Epidermal melanocyte (primary cell): Measurements from ENCODE around the gene STX18.
"Not testable (repeated sequence)": the region's sequence is repeated elsewhere in the genome, so short reads cannot be mapped to it uniquely, and the experiment has no call there.

Experiments
- DNase-seq: peaks from one replicate; pipeline ENCODE4 v3.0.0; 2011; ENCODE audit warnings: low spot score; ENCODE audit not compliant: insufficient read length

STX18 gene

GRCh38 chr4:4422117-4422516 lies 119.7 kb downstream of the STX18 start:
- DNase-seq = not testable (repeated sequence)

GRCh38 chr4:4421356-4421755 lies 120.5 kb downstream of the STX18 start:
- no peak for DNase-seq

GRCh38 chr4:4420421-4420820 lies 121.4 kb downstream of the STX18 start:
- DNase-seq = no peak

- DNase-seq = no peak
These were observed 122.0 kb downstream of the STX18 start for GRCh38 chr4:4419896-4420295.

GRCh38 chr4:4418676-4419390 lies 123.0 kb downstream of the STX18 start:
- no peak for DNase-seq

- DNase-seq = no peak
These were observed 124.0 kb downstream of the STX18 start for GRCh38 chr4:4417886-4418285.

GRCh38 chr4:4416981-4417380 lies 124.9 kb downstream of the STX18 start:
- DNase-seq = no peak

- no peak for DNase-seq
These were observed 125.7 kb downstream of the STX18 start for GRCh38 chr4:4415806-4416805.

GRCh38 chr4:4415107-4415805 lies 126.6 kb downstream of the STX18 start:
- no peak for DNase-seq

GRCh38 chr4:4413806-4414205 lies 128.0 kb downstream of the STX18 start:
- DNase-seq = no peak

GRCh38 chr4:4413373-4413725 lies 128.5 kb downstream of the STX18 start:
- DNase-seq = no peak

GRCh38 chr4:4412641-4413372 lies 129.0 kb downstream of the STX18 start:
- no peak for DNase-seq

- no peak for DNase-seq
These were observed 129.9 kb downstream of the STX18 start for GRCh38 chr4:4411906-4412305.

- no peak for DNase-seq
These were observed 131.6 kb downstream of the STX18 start for GRCh38 chr4:4410271-4410670.

- no peak for DNase-seq
These were observed 132.3 kb downstream of the STX18 start for GRCh38 chr4:4409416-4410115.

- DNase-seq = no peak
These were observed 133.1 kb downstream of the STX18 start for GRCh38 chr4:4408576-4409335.

GRCh38 chr4:4408132-4408523 lies 133.7 kb downstream of the STX18 start:
- DNase-seq = no peak

GRCh38 chr4:4407299-4408131 lies 134.3 kb downstream of the STX18 start:
- no peak for DNase-seq
